Adrenal gland (tissue), 12 donors: ENCODE results near the gene SGMS1. TPM values are rescaled to one million over a fixed set of nuclear protein-coding genes. Genes with fewer than 3 reads are reported as not detected.

Source experiments
- DNase-seq, 7 donors: peaks; one replicate each; pipeline ENCODE4 v3.0.0-alpha.2; 2019 to 2020
- H3K27ac ChIP-seq, 5 donors: fragments of 200-600 bp; sonication (generic) in 4 of 5; 1 replicate in 3 of 5; 2 replicates in 2 of 5; pipeline versions ENCODE4 v1.5.1 to v1.8.0; 2016 to 2020; ENCODE audit warnings: mild to moderate bottlenecking in 1 of 5
- H3K27me3 ChIP-seq: fragments of 200-600 bp; 2 replicates; pipeline ENCODE4 v1.8.0; 2021
- H3K36me3 ChIP-seq, 2 donors: fragments of 200-600 bp; replicated peaks in 1 of 2; 1 replicate in 1 of 2; 2 replicates in 1 of 2; pipeline versions ENCODE4 v1.5.1 to v1.8.0; 2018 to 2022
- H3K4me1 ChIP-seq, 2 donors: fragments of 200-600 bp; replicated peaks in 1 of 2; 1 replicate in 1 of 2; 2 replicates in 1 of 2; pipeline versions ENCODE4 v1.5.1 to v1.8.0; 2018 to 2021
- H3K4me3 ChIP-seq, 4 donors: fragments of 200-600 bp; sonication (generic) in 3 of 4; one replicate each; pipeline ENCODE4 v1.5.1; 2016 to 2018
- H3K9me3 ChIP-seq, 3 donors: fragments of 200-600 bp; sonication (generic) in 1 of 3; replicated peaks in 1 of 3; 1 replicate in 2 of 3; 2 replicates in 1 of 3; pipeline versions ENCODE4 v1.5.1 to v1.8.0; 2016 to 2021
- CTCF ChIP-seq, 6 experiments: fragments of 450-650 bp in 4 of 6; fragments of 200-600 bp in 2 of 6; sonication (generic) in 1 of 6; IDR thresholded peaks; 1 replicate in 5 of 6; 2 replicates in 1 of 6; pipeline versions ENCODE4 v1.5.1 to v1.8.0; 2016 to 2021; ENCODE audit warnings: antibody characterized with exemption in 6 of 6, mild to moderate bottlenecking in 2 of 6, moderate library complexity in 1 of 6
- POLR2A ChIP-seq, 2 donors: fragments of 450-650 bp; IDR thresholded peaks; one replicate each; pipeline ENCODE4 v1.6.1; 2017; ENCODE audit warnings: antibody characterized with exemption in 2 of 2, mild to moderate bottlenecking in 2 of 2, moderate library complexity in 1 of 2
- WGBS, 4 donors: extraction: QIAGEN DNeasy Blood & Tissue Kit in 2 of 4; methylation state at CpG; one replicate each; pipeline versions ENCODE4 v1.1.5 to v1.1.7; 2013 to 2017; 5-methylcytosine and 5-hydroxymethylcytosine counted together
- intact Hi-C, 2 donors: fragments of 100-400 bp; cut with DNase I; formaldehyde crosslinking; loops; one replicate each; pipeline versions ENCODE4 v1.14.1 to v1.15.0; 2022 to 2023
- polyA plus RNA-seq, 3 donors: library from polyadenylated mRNA; stranded (reverse); fragments of 200-250 nt in 2 of 3; fragments of 350-450 nt in 1 of 3; fragmentation: Illumina TruSeq in 1 of 3; extraction: RNeasy Lipid Tissue Mini Kit (QIAGEN cat#74804) in 1 of 3; gene quantifications; one replicate each; pipeline ENCODE4 v1.2.3, GENCODE V29; 2013 to 2014
- total RNA-seq, 9 donors: library from RNA; depleted of rRNA in 4 of 9; stranded (reverse); fragments of >200 nt in 4 of 9; fragments of 120-200 nt in 1 of 9; fragmentation: NEBNext Ultra II Directional in 1 of 9; extraction: Animal tissue kit (Norgen Biotek cat#: 25700) in 1 of 9; gene quantifications; one replicate each; pipeline versions ENCODE4 v1.1.0 to v1.2.4, GENCODE V29; 2013 to 2023
- donor health status: healthy with polysubstance abuse.
- donor health status: Bipolar disorder and iron deficiency.
- donor health status: DM: yes; HTN: yes; CAD: no.
- donor health status: DM: no; HTN: no; CAD: no.
- donor health status: DM: no; HTN: no; CAD: no.
- donor health status: DM: yes; HTN: yes; CAD: no.

SGMS1 gene
- total and polyA plus RNA-seq, 12 donors, result 9.1 to 152 (median 62.2) TPM

- Histone ChIP-seq H3K4me1 (no peaks in the 10 kb centered on the region), H3K36me3 (no peaks in the 10 kb centered on the region), H3K9me3 (no peaks in the 10 kb centered on the region), H3K27me3 (no peaks in the 10 kb centered on the region), H3K27ac (no peak overlapping the region), H3K4me3 (no peak overlapping the region)
- TF ChIP-seq CTCF (IDR thresholded peaks at IDR 0.05) (no peak), POLR2A (IDR thresholded peaks at IDR 0.05) (no peak)
- intact Hi-C loops, result no loop called here
- no peak for DNase-seq
- 65 to 83% (median 72%) methylated on average over 4 of the region's 4 CpGs for WGBS, 4 donors
Measured at GRCh38 chr10:50336140-50336539, 287.6 kb downstream of the SGMS1 start.

- Histone ChIP-seq H3K9me3 (no peaks in the 10 kb centered on the region), H3K27ac (no peak overlapping the region), H3K36me3 (no peaks in the 10 kb centered on the region), H3K4me3 (no peak overlapping the region), H3K4me1 (no peaks in the 10 kb centered on the region), H3K27me3 (no peaks in the 10 kb centered on the region)
- no peak for TF ChIP-seq CTCF (IDR thresholded peaks at IDR 0.05)
- TF ChIP-seq POLR2A (IDR thresholded peaks at IDR 0.05), result no peak
- 98 to 100% (median 99%) methylated on average over 2 of the region's 2 CpGs for WGBS, 4 donors
- intact Hi-C loops, result no loop called here
- no peak for DNase-seq
Measured at GRCh38 chr10:50335397-50335796, 288.4 kb downstream of the SGMS1 start.

- TF ChIP-seq POLR2A (IDR thresholded peaks at IDR 0.05), result no peak
- TF ChIP-seq CTCF (IDR thresholded peaks at IDR 0.05), result no peak
- H3K36me3 ChIP-seq, result no peaks in the 10 kb centered on the region
- intact Hi-C loops, result no loop called here
Measured at GRCh38 chr10:50334273-50334672, 289.5 kb downstream of the SGMS1 start.

GRCh38 chr10:50333872-50334271, 289.9 kb downstream of the SGMS1 start:
- intact Hi-C loops, result no loop called here
- no peak for TF ChIP-seq POLR2A (IDR thresholded peaks at IDR 0.05)
- TF ChIP-seq CTCF (IDR thresholded peaks at IDR 0.05), result no peak
- no peaks in the 10 kb centered on the region for H3K4me1 ChIP-seq
- H3K27me3 ChIP-seq, result no peaks in the 10 kb centered on the region
- H3K9me3 ChIP-seq, result no peaks in the 10 kb centered on the region
- H3K4me3 ChIP-seq, result no peak overlapping the region
- no peaks in the 10 kb centered on the region for H3K36me3 ChIP-seq
- no peak overlapping the region for H3K27ac ChIP-seq
- DNase-seq, result no peak

More at GRCh38 chr10:50334273-50334672, 289.5 kb downstream of the SGMS1 start:
- no peak overlapping the region for H3K4me3 ChIP-seq
- WGBS, 4 donors, result 94 to 98% (median 96%) methylated on average over 2 of the region's 2 CpGs
- no peak overlapping the region for H3K27ac ChIP-seq
- no peaks in the 10 kb centered on the region for H3K9me3 ChIP-seq
- no peaks in the 10 kb centered on the region for H3K27me3 ChIP-seq
- no peaks in the 10 kb centered on the region for H3K4me1 ChIP-seq
- DNase-seq, result no peak
